Activated naive CD8-positive, alpha-beta T cell (primary cell): ENCODE results near the gene IMP3.

ENCODE experiments used
- H3K27ac Mint-ChIP-seq: one replicate; pipeline ENCODE4 v1.8.0; 2021; ENCODE audit warnings: mixed read lengths
- H3K27me3 Mint-ChIP-seq: one replicate; pipeline ENCODE4 v1.8.0; 2021; ENCODE audit warnings: mixed read lengths
- H3K36me3 Mint-ChIP-seq: one replicate; pipeline ENCODE4 v1.8.0; 2021; ENCODE audit warnings: mixed read lengths
- H3K4me1 Mint-ChIP-seq: one replicate; pipeline ENCODE4 v1.8.0; 2021; ENCODE audit warnings: low read depth, mixed read lengths
- H3K4me3 Mint-ChIP-seq: one replicate; pipeline ENCODE4 v1.8.0; 2021; ENCODE audit warnings: mild to moderate bottlenecking, mixed read lengths
- H3K9me3 Mint-ChIP-seq: one replicate; pipeline ENCODE4 v1.8.0; 2021; ENCODE audit warnings: low read depth, mixed read lengths

The IMP3 gene

GRCh38 chr15:75590239-75590638, 49.8 kb downstream of the IMP3 start:
- H3K27me3 Mint-ChIP-seq, result no peaks in the 10 kb centered on the region
- H3K4me3 Mint-ChIP-seq, result no peak overlapping the region
- H3K27ac Mint-ChIP-seq, result no peak overlapping the region
- H3K36me3 Mint-ChIP-seq, result peaks cover 9% of the 10 kb centered on the region
- H3K9me3 Mint-ChIP-seq, result no peaks in the 10 kb centered on the region
- peaks cover 10% of the 10 kb centered on the region for H3K4me1 Mint-ChIP-seq
